Testis (tissue), 3 donors: Measurements from ENCODE around the gene DKK3. TPM values are rescaled to one million over a fixed set of nuclear protein-coding genes. Genes with fewer than 3 reads are reported as not detected.

Source experiments
- DNase-seq: peaks from one replicate; pipeline ENCODE4 v3.0.0-alpha.2; 2019
- H3K27ac ChIP-seq, 2 donors: fragments of 200-600 bp; sonication (generic); one replicate each; pipeline ENCODE4 v1.5.1; 2019
- H3K27me3 ChIP-seq: fragments of 200-600 bp; sonication (generic); one replicate; pipeline ENCODE4 v1.5.1; 2019
- H3K36me3 ChIP-seq: fragments of 200-600 bp; sonication (generic); one replicate; pipeline ENCODE4 v1.5.1; 2017; ENCODE audit warnings: low read depth; ENCODE audit errors: missing control alignments
- H3K4me1 ChIP-seq: fragments of 200-600 bp; sonication (generic); one replicate; pipeline ENCODE4 v1.5.1; 2019
- H3K4me3 ChIP-seq, 2 donors: fragments of 200-600 bp; sonication (generic); one replicate each; pipeline ENCODE4 v1.5.1; 2017 to 2019
- H3K9me3 ChIP-seq: fragments of 200-600 bp; sonication (generic); one replicate; pipeline ENCODE4 v1.5.1; 2017
- CTCF ChIP-seq, 3 experiments: fragments of 450-650 bp in 2 of 3; fragments of 200-600 bp in 1 of 3; sonication (generic) in 1 of 3; IDR thresholded peaks; one replicate each; pipeline ENCODE4 v1.5.1; 2016 to 2019; ENCODE audit warnings: antibody characterized with exemption in 3 of 3, mild to moderate bottlenecking in 2 of 3, moderate library complexity in 1 of 3
- POLR2A ChIP-seq: fragments of 450-650 bp; IDR thresholded peaks from one replicate; pipeline ENCODE4 v1.6.1; 2017; ENCODE audit warnings: antibody characterized with exemption, mild to moderate bottlenecking, moderate library complexity
- WGBS, 2 donors: methylation state at CpG; one replicate each; pipeline ENCODE4 v1.1.5; 2018; 5-methylcytosine and 5-hydroxymethylcytosine counted together
- intact Hi-C: fragments of 100-400 bp; cut with DNase I; formaldehyde crosslinking; loops from one replicate; pipeline ENCODE4 v1.15.1; 2023; ENCODE audit warnings: low total_unique reads
- polyA plus RNA-seq: library from polyadenylated mRNA; stranded (reverse); fragments of 350-450 nt; fragmentation: Illumina TruSeq; extraction: RNeasy Lipid Tissue Mini Kit (QIAGEN cat#74804); gene quantifications from one replicate; pipeline ENCODE4 v1.2.3, GENCODE V29; 2014; ENCODE audit warnings: low read depth, low replicate concordance; ENCODE audit not compliant: insufficient read depth
- total RNA-seq, 2 donors: library from RNA; depleted of rRNA; stranded (reverse); fragments of >200 nt; gene quantifications; one replicate each; pipeline ENCODE4 v1.2.3, GENCODE V29; 2016

DKK3 gene
- total and polyA plus RNA-seq, 3 donors from 2014 or later: 185 to 392 (median 236) TPM

GRCh38 chr11:11976481-11977127, 31.8 kb downstream of the DKK3 start:
- H3K27me3 ChIP-seq: no peaks in the 10 kb centered on the region
- H3K4me1 ChIP-seq: peaks cover 59% of the 10 kb centered on the region
- 70 to 73% methylated on average over 3 to 6 of the region's 6 CpGs for WGBS, 2 donors
- H3K9me3 ChIP-seq: no peaks in the 10 kb centered on the region
- intact Hi-C loops: no loop called here
- no peak overlapping the region for H3K4me3 ChIP-seq
- no peak overlapping the region for H3K27ac ChIP-seq
- TF ChIP-seq CTCF (IDR thresholded peaks at IDR 0.05) (no peak), POLR2A (no peak)
- H3K36me3 ChIP-seq: no peaks in the 10 kb centered on the region
- DNase-seq: no peak

- TF ChIP-seq POLR2A (no peak), CTCF (IDR thresholded peaks at IDR 0.05) (no peak)
- no peak overlapping the region for H3K4me3 ChIP-seq
- H3K27ac ChIP-seq: no peak overlapping the region
- no peaks in the 10 kb centered on the region for H3K27me3 ChIP-seq
- no peaks in the 10 kb centered on the region for H3K9me3 ChIP-seq
- DNase-seq: no peak
- no peaks in the 10 kb centered on the region for H3K36me3 ChIP-seq
- 84 to 85% methylated on average over 10 to 11 of the region's 11 CpGs for WGBS, 2 donors
- peaks cover 59% of the 10 kb centered on the region for H3K4me1 ChIP-seq
- intact Hi-C loops: no loop called here
Measured at GRCh38 chr11:11975201-11976092, 33.0 kb downstream of the DKK3 start.

GRCh38 chr11:11973866-11974265, 34.6 kb downstream of the DKK3 start:
- no peak for DNase-seq
- Histone ChIP-seq H3K4me3 (no peak overlapping the region), H3K9me3 (no peaks in the 10 kb centered on the region), H3K36me3 (no peaks in the 10 kb centered on the region), H3K27ac (peak overlapping the region; percentile 0 to 62), H3K4me1 (peaks cover 45% of the 10 kb centered on the region), H3K27me3 (no peaks in the 10 kb centered on the region)
- WGBS, 2 donors: 57 to 65% methylated on average over 4 of the region's 4 CpGs
- no peak for TF ChIP-seq CTCF (IDR thresholded peaks at IDR 0.05)
- no peak for TF ChIP-seq POLR2A
- intact Hi-C loops: no loop called here

GRCh38 chr11:11973361-11973800, 35.0 kb downstream of the DKK3 start:
- intact Hi-C loops: no loop called here
- H3K4me1 ChIP-seq: peaks cover 42% of the 10 kb centered on the region

More at GRCh38 chr11:11973361-11973800, 35.0 kb downstream of the DKK3 start:
- Histone ChIP-seq H3K27ac (peak overlapping the region; percentile 0 to 62), H3K4me3 (no peak overlapping the region), H3K27me3 (no peaks in the 10 kb centered on the region), H3K36me3 (no peaks in the 10 kb centered on the region), H3K9me3 (no peaks in the 10 kb centered on the region)
- peak; percentile 86 for DNase-seq
- TF ChIP-seq CTCF (IDR thresholded peaks at IDR 0.05) (no peak), POLR2A (no peak)
- 30 to 52% methylated on average over 8 of the region's 8 CpGs for WGBS, 2 donors
